ENCODE data around the gene SPG21.

The SPG21 gene

DNA sequence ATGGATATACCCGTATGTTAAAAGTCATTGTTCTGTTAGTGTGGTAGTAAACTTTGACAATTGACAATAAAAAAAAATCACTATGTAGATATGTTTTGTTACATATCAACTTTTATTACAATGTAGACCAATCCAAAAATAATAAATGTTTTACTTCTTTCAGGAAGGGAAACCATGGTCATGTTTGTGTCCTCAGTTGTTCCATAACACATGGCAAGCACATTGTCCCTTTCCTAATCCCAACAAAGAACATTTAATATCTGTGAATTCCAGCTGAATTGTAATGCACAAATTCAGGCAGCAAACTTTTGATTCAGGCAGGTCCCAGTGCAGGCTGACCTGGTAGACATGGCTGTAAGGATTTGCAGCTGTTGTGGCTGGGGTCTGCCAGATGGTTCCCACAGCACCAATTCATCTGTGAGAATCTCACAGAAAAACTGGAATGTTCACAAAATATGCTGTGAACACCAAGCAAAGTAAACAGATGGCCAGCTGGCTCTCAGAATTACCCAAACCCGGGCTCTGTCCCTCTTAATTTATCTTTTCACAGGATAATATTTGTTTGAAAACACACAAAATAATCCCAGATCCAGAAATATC, 1.9 kb upstream of the SPG21 start:
- DNase-seq = no peak

DNA sequence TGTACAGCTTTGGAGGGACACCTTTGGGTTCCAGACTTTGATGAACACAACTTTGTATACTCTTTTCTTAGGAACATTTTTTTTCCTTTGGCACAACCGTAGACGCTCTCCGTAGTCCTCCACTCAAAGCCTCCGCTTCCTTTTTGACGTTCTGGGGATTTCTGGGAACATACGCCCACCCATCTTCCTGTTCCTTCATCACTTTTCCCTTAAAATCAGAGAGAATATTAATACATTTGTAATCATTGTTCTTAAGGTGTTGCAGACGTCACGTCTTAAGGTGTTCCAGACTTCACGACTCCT, 405 bp upstream of the SPG21 start:
- DNase-seq = no peak

DNA sequence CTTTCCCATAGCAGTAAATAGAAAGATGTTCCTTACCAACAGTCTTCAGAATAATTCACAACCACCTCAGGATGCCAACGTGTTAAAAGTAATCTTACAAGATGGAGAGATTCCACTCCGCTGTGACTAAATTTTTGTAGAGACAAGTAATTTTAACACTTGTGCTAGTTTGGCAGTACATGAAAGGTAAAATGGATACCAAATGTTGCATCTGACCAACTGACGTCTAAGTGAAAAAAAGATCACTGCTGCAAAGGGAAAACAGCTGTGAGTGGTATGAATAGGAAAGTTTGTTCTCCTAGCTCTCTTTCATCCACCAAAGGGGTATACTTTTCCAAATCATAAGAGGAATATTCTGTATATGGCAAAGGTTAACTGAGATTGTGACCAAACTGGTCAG, 2.6 kb downstream of the SPG21 start:
- no peak for DNase-seq

GRCh38 chr15:64985366-64986033, 4.2 kb downstream of the SPG21 start:
- DNase-seq = no peak

- no peak for DNase-seq
Observed at GRCh38 chr15:64982472-64982871, 7.2 kb downstream of the SPG21 start.

DNA sequence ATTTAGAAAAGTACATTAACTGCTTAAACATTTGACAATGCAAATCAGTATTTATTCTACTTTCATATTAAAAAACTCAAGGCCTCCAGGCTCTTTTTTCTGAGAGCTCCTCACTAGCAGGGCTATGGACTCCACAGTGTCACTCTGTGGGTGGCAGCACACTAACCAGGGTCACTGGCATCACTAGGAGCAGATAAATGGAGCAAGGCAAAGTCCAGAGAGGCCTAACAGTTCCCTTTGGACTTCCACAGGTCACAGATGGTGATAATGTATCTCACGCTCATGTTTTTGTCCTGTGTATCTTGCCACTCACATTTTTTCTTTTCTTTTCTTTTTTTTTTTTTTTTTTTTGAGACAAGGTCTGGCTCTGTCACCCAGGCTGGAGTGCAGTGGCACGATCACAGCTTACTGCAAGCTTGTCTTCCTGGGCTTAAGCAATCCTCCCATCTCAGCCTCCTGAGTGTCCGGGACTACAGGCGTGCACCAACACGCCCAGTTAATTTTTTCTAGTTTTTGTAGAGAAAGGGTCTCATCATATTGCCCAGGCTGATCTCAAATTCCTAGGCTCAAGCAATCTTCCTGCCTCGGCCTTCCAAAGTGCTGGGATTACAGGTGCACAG, 7.8 kb downstream of the SPG21 start:
- DNase-seq = no peak

DNA sequence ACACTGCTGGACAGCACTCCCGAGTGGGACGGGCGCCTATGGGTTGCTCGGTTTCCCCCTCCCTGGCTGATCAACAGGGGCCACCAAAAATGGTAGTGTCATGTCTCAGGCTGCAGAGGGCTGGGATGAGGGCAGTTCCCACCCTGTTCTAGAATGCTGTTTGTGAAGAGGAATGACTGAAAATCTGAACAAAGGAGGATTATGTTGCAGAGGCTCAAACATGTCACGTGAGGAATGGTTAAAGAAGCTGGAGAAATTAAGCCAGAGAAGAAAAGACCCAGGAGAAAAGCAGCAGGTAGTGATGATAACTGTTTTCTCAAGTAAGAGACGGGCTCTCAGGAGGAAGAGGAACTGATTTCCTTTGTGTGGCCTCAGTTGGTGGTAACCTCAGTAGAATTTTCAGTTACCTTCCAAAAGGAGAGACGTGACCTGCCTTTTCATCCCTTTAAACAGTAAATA, 10.4 kb downstream of the SPG21 start:
- DNase-seq = no peak

- no peak for DNase-seq
Observed at GRCh38 chr15:64975390-64975789, 14.3 kb downstream of the SPG21 start.

- no peak for DNase-seq
Observed at GRCh38 chr15:64970698-64971097, 19.0 kb downstream of the SPG21 start.

GRCh38 chr15:64969401-64969800, 20.3 kb downstream of the SPG21 start:
- DNase-seq = no peak

- no peak for DNase-seq
Observed at GRCh38 chr15:64961013-64961412, 28.7 kb downstream of the SPG21 start.

DNA sequence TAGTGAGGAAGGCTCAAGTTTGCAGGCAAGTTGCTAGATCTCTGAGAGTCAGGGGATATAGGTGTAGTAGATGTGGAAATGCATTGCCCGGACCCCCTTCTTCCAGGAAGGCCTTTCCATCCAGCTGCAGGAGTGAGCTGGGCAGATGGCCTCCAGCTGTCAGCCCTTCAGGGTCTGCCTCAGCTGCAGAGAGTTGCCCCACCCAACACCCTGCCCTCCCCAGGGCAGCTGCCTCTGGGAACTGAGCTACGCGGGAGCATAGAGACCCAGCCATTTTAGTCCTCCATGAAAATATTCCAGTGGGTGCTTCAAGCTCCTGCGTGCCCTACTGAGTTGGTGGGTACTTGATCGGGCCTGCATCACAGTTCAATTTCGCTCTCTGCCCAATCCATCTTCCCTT, 29.6 kb downstream of the SPG21 start:
- DNase-seq = no peak

GRCh38 chr15:64959128-64959527, 30.6 kb downstream of the SPG21 start:
- DNase-seq = no peak

DNA sequence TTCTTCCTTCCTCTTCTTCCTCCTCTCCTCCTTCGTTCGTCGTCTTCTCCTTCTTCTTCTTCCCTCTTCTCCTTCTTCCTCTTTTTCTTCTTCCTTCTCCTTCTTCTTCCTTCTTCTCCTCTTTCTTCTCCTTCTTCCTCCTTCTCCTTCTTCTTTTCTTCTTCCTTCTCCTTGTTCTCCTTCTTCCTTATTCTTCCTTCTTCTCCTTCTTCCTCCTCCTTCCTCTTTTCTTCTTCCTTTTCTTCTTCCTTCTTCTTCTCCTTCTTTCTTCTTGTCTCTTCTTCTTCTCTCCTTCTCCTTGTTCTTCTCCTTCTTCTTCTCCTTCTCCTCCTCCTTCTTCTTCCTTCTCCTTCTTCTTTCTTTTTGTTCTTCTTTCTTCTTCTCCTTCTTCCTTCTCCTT, 35.3 kb downstream of the SPG21 start:
- no peak for DNase-seq

DNA sequence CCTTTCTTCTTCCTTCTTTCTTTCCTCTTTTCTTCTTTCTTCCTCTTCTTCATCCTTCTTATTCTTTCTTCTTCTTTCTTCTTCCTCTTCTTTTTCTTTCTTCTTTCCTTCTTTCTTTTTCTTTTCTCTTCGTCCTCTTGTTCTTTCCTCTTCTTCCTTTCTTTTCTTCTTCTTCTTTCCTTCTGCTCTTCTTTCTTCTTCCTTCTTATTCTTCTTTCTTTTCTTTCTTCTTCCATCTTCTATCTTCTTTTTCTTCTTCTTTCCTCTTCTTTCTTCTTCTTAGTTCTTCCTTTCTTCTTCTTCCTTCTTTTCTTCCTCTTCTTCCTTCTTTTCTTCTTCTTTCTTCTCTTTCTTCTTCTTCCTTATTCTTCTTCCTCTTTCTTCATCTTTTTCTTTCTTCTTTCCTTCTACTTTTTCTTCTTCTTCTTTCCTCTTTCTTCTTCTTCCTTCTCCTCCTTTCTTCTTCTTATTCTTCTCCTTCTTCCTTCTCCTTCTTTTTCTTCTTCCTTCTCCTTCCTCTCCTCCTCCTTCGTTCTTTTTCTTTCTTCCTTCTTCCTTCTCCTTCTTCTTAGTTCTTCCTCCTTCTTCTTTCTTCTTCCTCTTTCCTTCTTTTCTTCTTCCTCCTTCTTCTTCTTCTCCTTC, 37.8 kb downstream of the SPG21 start:
- no peak for DNase-seq

DNA sequence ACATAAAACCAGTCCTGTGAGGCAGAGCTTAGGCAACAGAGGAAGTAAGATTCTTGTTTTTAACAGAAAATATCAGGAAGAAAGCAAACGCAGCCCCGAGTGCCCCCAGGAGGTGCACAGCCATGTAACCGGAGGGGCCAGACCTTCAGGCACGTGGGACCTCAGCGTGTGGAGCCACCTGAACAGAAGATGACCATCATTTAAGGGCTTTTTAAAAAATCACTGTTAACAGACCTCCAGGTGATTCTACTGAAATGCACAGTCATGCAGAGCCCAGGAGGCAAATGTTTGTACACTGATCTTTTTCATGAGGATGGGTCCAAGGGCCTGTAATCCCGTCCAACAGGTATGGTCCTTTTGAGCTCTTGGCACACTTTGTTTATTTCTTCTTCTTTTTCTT, 38.8 kb downstream of the SPG21 start:
- DNase-seq = no peak

GRCh38 chr15:64949383-64950186, 40.1 kb downstream of the SPG21 start:
- DNase-seq = no peak

GRCh38 chr15:64948916-64949315, 40.8 kb downstream of the SPG21 start:
- DNase-seq = no peak

DNA sequence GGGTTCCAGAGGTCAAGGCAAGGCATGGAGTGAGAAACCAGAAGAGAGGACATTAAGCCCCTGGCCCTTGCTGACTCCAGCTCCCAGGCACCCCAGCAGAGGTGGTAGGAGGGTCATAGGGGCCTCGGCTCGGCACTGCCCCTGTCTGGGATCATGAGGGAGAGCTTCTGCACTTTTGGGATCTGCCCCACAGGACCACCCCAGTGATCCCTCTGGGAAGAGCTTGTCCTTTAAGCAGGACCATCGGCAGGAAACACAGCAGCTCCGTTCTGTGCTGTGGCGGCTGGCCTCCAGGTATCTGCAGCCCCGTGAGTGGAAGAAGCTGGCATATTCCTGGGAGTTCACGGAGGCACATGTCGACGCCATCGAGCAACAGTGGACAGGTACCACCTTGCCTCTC, 42.5 kb downstream of the SPG21 start:
- DNase-seq = no peak

DNA sequence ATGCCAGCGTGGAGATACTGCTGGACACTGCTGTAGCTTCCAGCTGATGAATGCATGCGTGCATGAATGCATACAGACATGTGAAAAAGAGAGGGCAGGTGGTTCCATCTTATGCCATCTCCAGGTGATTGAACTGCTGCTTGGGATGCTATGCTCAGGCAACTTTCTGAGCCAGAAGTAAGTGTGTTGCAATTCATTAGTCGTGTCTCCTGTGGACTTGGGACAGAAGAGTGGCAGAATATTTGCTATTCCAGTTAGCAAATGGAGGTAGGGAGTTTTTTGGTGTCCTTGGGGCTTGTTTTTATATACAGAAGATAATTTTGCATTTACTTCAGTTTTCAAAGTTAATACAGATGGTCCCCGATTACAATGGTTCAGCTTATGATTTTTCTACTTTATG, 44.8 kb downstream of the SPG21 start:
- no peak for DNase-seq

DNA sequence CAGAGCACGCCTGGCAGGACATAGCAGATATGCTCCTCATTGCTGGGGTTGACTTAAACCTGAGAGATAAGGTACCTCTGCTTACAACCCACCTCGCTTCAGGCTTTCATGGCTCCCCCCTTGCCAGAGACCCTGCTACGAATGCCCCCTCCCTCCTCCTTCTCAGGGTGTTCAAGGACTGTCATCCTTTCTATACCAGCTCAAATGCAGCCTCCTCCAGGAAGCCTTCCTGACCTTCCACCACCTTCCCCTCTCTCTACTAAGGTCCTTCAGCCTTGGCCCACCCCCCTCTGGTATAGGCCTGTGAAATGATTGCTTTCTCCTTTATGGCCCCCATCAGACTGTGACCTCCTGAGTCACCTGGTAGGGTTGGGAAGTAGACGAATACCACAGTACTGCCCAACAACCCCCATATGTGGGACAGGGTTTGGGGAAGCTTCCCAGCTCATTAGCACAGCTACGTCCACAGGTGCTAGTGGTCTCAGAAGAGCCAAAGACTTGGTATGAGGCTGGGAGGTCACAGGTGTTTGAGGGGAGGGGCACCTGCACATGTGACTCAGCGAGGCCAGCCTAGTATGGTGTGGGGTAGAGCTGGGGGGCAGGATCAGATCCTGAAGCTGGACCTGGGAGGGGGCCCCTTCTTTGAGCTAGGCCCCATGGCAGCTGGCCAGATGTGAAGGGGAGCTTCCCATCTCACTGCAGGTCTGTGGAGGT, 46.0 kb downstream of the SPG21 start:
- DNase-seq = no peak

- DNase-seq = no peak
Observed at GRCh38 chr15:64942356-64942755, 47.4 kb downstream of the SPG21 start.

DNA sequence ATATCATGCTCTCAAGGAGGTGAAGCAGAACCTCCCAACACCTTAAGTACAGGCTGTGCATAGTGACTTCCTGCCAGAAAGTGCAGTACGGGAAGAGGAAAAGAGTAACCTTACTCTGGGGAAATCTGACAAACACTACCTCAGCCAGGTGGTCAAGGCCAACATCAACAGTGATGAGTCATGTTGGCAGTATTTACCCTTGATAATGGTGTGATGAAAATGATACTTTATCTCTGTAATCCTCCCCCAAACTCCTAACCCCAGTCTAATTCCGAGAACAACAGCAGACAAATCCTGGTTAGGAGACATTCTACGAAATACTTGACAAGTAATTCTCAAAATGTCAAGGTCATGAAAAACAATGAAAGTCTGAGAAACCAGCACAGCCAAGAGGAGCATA, 51.5 kb downstream of the SPG21 start:
- no peak for DNase-seq
